ENCODE results near the gene EIF5A2.
"Not testable (repeated sequence)": the region's sequence is repeated elsewhere in the genome, so short reads cannot be mapped to it uniquely, and the experiment has no call there.

EIF5A2 gene

DNA sequence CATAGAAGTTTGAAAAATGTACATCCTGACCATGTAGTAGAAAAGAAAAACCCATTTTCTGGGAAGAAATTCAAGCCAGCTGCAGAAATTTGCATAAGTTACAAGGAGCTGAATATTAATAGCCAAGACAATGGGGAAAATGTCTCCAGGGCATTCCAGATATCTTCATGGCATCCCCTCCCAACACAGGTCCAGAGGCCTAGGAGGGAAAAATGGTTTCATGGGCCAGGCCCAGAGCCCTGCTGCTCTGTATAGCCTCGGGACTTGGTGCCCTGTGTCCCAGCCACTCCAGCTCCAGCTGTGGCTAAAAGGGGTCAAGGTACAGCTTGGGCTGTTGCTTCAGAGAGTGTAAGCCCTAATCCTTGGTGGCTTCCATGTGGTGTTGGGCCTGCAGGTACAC, 11.2 kb downstream of the EIF5A2 start:
- DNase-seq (ENCODE audit: extremely low read depth in 1 of 2, low read depth in 1 of 2): not testable (repeated sequence)

DNA sequence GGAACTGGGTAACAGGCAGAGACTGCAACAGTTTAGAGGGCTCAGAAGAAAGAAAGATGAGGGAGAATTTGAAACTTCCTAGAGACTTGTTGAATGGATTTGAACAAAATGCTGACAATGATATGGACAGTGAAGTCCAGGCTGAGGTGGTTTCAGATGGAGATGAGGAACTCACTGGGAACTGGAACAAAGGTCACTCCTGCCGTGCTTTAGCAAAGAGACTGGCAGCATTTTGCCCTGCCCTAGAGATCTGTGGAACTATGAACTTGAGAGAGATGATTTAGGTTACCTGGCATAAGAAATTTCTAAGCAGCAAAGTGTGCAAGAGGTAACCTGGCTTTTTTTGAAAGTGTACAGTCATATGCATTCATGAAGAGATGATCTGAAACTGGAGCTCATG, 11.7 kb downstream of the EIF5A2 start:
- DNase-seq (ENCODE audit: extremely low read depth in 1 of 2, low read depth in 1 of 2): no peak

- not testable (repeated sequence) for DNase-seq (ENCODE audit: extremely low read depth in 1 of 2, low read depth in 1 of 2)
Measured at GRCh38 chr3:170896333-170896732, 12.1 kb downstream of the EIF5A2 start.

- no peak for DNase-seq (ENCODE audit: extremely low read depth in 1 of 2, low read depth in 1 of 2)
Measured at GRCh38 chr3:170893895-170894294, 14.5 kb downstream of the EIF5A2 start.

DNA sequence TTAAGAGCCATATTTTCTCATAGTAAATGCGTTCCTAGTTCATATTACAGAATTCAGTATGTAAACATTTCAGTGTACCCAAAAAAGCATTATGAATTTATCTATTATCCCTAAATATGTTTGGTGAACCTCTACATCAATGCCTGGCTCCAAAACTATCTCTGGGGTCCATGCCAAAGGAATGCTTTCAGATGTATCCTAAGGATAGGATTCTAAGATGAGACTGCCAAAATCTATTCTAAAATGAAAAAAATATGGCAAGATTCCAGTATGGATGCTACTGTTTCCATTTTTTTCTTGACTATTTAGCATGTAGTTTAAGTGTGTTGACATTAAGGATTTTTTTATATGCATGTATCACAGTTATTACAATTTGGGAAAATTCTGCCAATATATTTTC, 18.8 kb downstream of the EIF5A2 start:
- no peak for DNase-seq (ENCODE audit: extremely low read depth in 1 of 2, low read depth in 1 of 2)

GRCh38 chr3:170889132-170889531, 19.3 kb downstream of the EIF5A2 start:
- DNase-seq (ENCODE audit: extremely low read depth in 1 of 2, low read depth in 1 of 2): no peak

- not testable (repeated sequence) for DNase-seq (ENCODE audit: extremely low read depth in 1 of 2, low read depth in 1 of 2)
Measured at GRCh38 chr3:170884109-170884930, 24.1 kb downstream of the EIF5A2 start.

- not testable (repeated sequence) for DNase-seq (ENCODE audit: extremely low read depth in 1 of 2, low read depth in 1 of 2)
Measured at GRCh38 chr3:170878688-170879087, 29.7 kb downstream of the EIF5A2 start.

- DNase-seq (ENCODE audit: extremely low read depth in 1 of 2, low read depth in 1 of 2): not testable (repeated sequence)
Measured at GRCh38 chr3:170877311-170877710, 31.1 kb downstream of the EIF5A2 start.

GRCh38 chr3:170876537-170876936, 31.9 kb downstream of the EIF5A2 start:
- no peak for DNase-seq (ENCODE audit: extremely low read depth in 1 of 2, low read depth in 1 of 2)

GRCh38 chr3:170869645-170870593, 38.5 kb downstream of the EIF5A2 start, which contains the start of gene RPL22L1:
Gene RPL22L1 (minus strand): TSS chr3:170870195. CDS start chr3:170870167, 28 bp downstream.
- peak; percentile 87 to 91 for DNase-seq (ENCODE audit: extremely low read depth in 1 of 2, low read depth in 1 of 2)

GRCh38 chr3:170869239-170869590, 39.2 kb downstream of the EIF5A2 start:
- DNase-seq (ENCODE audit: extremely low read depth in 1 of 2, low read depth in 1 of 2): no peak

- no peak for DNase-seq (ENCODE audit: extremely low read depth in 1 of 2, low read depth in 1 of 2)
Measured at GRCh38 chr3:170868577-170869238, 39.7 kb downstream of the EIF5A2 start.

GRCh38 chr3:170867143-170867937, 41.1 kb downstream of the EIF5A2 start:
- DNase-seq (ENCODE audit: extremely low read depth in 1 of 2, low read depth in 1 of 2): no peak

- no peak for DNase-seq (ENCODE audit: extremely low read depth in 1 of 2, low read depth in 1 of 2)
Measured at GRCh38 chr3:170866499-170866898, 41.9 kb downstream of the EIF5A2 start.

- DNase-seq (ENCODE audit: extremely low read depth in 1 of 2, low read depth in 1 of 2): no peak
Measured at GRCh38 chr3:170865209-170866094, 43.0 kb downstream of the EIF5A2 start.

DNA sequence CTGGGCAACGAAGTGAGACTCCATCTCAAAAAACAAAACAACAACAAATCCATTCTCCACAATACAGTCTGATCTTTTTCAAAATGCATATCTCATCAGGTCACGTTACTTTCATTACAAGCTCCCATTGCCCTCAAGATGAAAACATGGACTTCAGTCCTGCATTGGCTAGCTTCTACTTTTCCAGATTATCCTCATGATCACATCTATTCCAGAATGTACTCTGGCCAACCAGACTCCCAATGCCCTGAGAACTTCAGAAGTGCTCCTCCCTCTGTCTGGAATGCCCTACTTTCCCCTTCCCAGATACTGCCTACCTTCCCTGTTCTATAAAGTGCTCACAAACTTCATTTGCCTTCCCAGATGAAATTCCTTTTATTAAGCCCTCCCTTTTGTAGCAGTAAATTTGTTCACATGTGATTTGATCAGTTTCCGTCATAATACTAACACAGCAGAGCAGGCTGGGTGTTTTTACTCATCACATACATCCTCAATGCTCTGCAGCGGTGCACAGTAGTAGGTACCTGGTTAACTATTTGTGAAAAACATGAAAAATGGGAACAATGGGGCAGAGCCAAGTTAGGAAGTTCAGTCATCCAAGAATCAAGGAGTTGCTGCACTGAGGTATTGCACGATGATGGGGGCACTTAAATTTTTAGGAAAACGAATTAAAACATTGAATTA, 43.8 kb downstream of the EIF5A2 start:
- no peak for DNase-seq (ENCODE audit: extremely low read depth in 1 of 2, low read depth in 1 of 2)

DNA sequence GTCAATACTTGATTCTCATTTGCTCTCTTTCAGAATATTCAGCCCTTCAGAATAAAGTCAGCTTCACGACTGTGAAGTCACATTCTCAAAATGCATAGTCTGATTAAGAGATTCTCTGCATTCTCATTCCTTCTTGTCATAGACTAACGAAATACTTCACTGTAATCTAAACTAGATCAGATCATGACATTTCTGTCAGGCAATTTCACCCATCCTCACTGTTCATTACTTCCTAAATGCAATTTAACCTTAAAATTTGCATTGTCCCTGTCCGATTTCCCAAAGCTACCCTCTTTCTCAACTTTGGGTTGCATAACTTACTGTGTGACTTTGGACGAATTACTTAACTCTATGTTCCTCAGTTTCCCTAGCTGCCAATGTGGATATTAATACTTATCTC, 44.6 kb downstream of the EIF5A2 start:
- no peak for DNase-seq (ENCODE audit: extremely low read depth in 1 of 2, low read depth in 1 of 2)

All from stimulated activated CD8-positive, alpha-beta memory T cell treated with anti-CD3 and anti-CD28 coated beads, Interleukin-7, amount 100 ng/mL, for 48 hours (primary cell).